ENCODE data around the gene GAGE12H.

The GAGE12H gene

GRCh38 chrX:49618574-49618973 is 38.8 kb downstream of the GAGE12H start:
- TF ChIP-seq CTCF (IDR thresholded peaks at IDR 0.05; ENCODE audit: control insufficient read depth, extremely low read depth, insufficient read depth), result no peak
- DNase-seq (ENCODE audit: low read depth), result no peak
- H3K4me3 ChIP-seq (ENCODE audit: low read depth, low read length), result no peak overlapping the region

GRCh38 chrX:49627086-49627777 is 47.5 kb downstream of the GAGE12H start:
- TF ChIP-seq CTCF (IDR thresholded peaks at IDR 0.05; ENCODE audit: control insufficient read depth, extremely low read depth, insufficient read depth), result peak; percentile 59
- H3K4me3 ChIP-seq (ENCODE audit: low read depth, low read length), result no peak overlapping the region
- peak; percentile 18 for DNase-seq (ENCODE audit: low read depth)

Data from LNCaP clone FGC (cell line).